HEK293T (cell line): ENCODE results near the gene PACRG.

Source experiments
- CTCF ChIA-PET: fragments of 350-600 bp; formaldehyde crosslinking; extraction: SDS; loops from one replicate; lab custom pipeline; 2021; ENCODE audit warnings: antibody characterized with exemption, inconsistent platforms; lab: Yijun Ruan, JAX
- POLR2A ChIA-PET: fragments of 350-600 bp; formaldehyde crosslinking; extraction: SDS; loops from one replicate; lab custom pipeline; 2020; ENCODE audit warnings: antibody characterized with exemption, inconsistent platforms; lab: Yijun Ruan, JAX
- DNase-seq: peaks from one replicate; pipeline ENCODE4 v3.0.0; 2012; ENCODE audit warnings: mixed read lengths; ENCODE audit errors: extremely low spot score
- ARNT ChIP-seq: fragments of 450-650 bp; IDR thresholded peaks from 2 replicates; pipeline ENCODE4 v1.6.1; 2017; ENCODE audit warnings: mild to moderate bottlenecking
- BHLHE40 ChIP-seq: fragments of 450-650 bp; IDR thresholded peaks from 2 replicates; pipeline ENCODE4 v1.6.1; 2016; ENCODE audit warnings: mild to moderate bottlenecking, moderate library complexity, borderline replicate concordance
- CTBP1 ChIP-seq: fragments of 450-650 bp; IDR thresholded peaks from 2 replicates; pipeline ENCODE4 v1.6.1; 2016; ENCODE audit warnings: borderline replicate concordance
- ELF4 ChIP-seq: fragments of 450-650 bp; IDR thresholded peaks from 2 replicates; pipeline ENCODE4 v1.6.1; 2017; ENCODE audit warnings: antibody characterized with exemption
- FOXA1 ChIP-seq: fragments of 450-650 bp; IDR thresholded peaks from 2 replicates; pipeline ENCODE4 v1.6.1; 2016; ENCODE audit warnings: mild to moderate bottlenecking
- FOXK2 ChIP-seq: fragments of 450-650 bp; IDR thresholded peaks from 2 replicates; pipeline ENCODE4 v1.6.1; 2016; ENCODE audit warnings: mild to moderate bottlenecking
- FOXM1 ChIP-seq: fragments of 450-650 bp; IDR thresholded peaks from 2 replicates; pipeline ENCODE4 v1.6.1; 2017; ENCODE audit warnings: mild to moderate bottlenecking, borderline replicate concordance
- HDGF ChIP-seq: fragments of 450-650 bp; IDR thresholded peaks from 2 replicates; pipeline ENCODE4 v1.6.1; 2017; ENCODE audit warnings: antibody characterized with exemption, borderline replicate concordance
- L3MBTL2 ChIP-seq: fragments of 450-650 bp; conservative IDR thresholded peaks from 2 replicates; pipeline ENCODE4 v1.6.1; 2016; ENCODE audit warnings: mild to moderate bottlenecking
- LEF1 ChIP-seq: fragments of 450-650 bp; IDR thresholded peaks from 2 replicates; pipeline ENCODE4 v1.6.1; 2017; ENCODE audit warnings: mild to moderate bottlenecking, borderline replicate concordance
- NFRKB ChIP-seq: fragments of 450-650 bp; IDR thresholded peaks from 2 replicates; pipeline ENCODE4 v1.6.1; 2016; ENCODE audit warnings: mild to moderate bottlenecking, moderate library complexity
- PKNOX1 ChIP-seq: fragments of 450-650 bp; IDR thresholded peaks from 2 replicates; pipeline ENCODE4 v1.6.1; 2016
- SP1 ChIP-seq: fragments of 450-650 bp; IDR thresholded peaks from 2 replicates; pipeline ENCODE4 v1.6.1; 2017
- SUZ12 ChIP-seq: fragments of 450-650 bp; IDR thresholded peaks from 2 replicates; pipeline ENCODE4 v1.6.1; 2016; ENCODE audit warnings: mild to moderate bottlenecking
- TARDBP ChIP-seq: fragments of 450-650 bp; IDR thresholded peaks from 2 replicates; pipeline ENCODE4 v1.6.1; 2016
- ZNF384 ChIP-seq: fragments of 450-650 bp; IDR thresholded peaks from 2 replicates; pipeline ENCODE4 v1.6.1; 2016

PACRG gene

GRCh38 chr6:163230901-163231300 lies 503.1 kb downstream of the PACRG start:
- ChIA-PET CTCF (no interaction called here), POLR2A (no interaction called here)
- no peak for DNase-seq
- TF ChIP-seq PKNOX1 (no peak), SUZ12 (no peak), SP1 (no peak), L3MBTL2 (no peak), FOXA1 (no peak), NFRKB (no peak), ELF4 (no peak), FOXM1 (no peak), BHLHE40 (no peak), ZNF384 (no peak), LEF1 (no peak), HDGF (no peak), CTBP1 (no peak), ARNT (no peak)

GRCh38 chr6:163231356-163232014 lies 503.7 kb downstream of the PACRG start:
- no peak for DNase-seq
- TF ChIP-seq FOXA1 (no peak), ARNT (no peak), FOXM1 (no peak), ZNF384 (no peak), FOXK2 (no peak), LEF1 (no peak), ELF4 (no peak), TARDBP (no peak), NFRKB (no peak), CTBP1 (no peak), L3MBTL2 (no peak)
- CTCF ChIA-PET = interaction anchor here (0.5 kb wide), 1 partner anchor 1818 kb away, joined by 4 read pairs; no protein-coding TSS in a partner anchor
- POLR2A ChIA-PET = no interaction called here

GRCh38 chr6:163232015-163232523 lies 504.3 kb downstream of the PACRG start:
- CTCF ChIA-PET = interaction anchor here (0.5 kb wide), 1 partner anchor 1818 kb away, joined by 4 read pairs; no protein-coding TSS in a partner anchor
- POLR2A ChIA-PET = no interaction called here
- no peak for DNase-seq
- TF ChIP-seq ZNF384 (no peak), LEF1 (no peak), TARDBP (no peak), FOXA1 (no peak), ARNT (no peak), SP1 (no peak), CTBP1 (no peak), HDGF (no peak), SUZ12 (no peak)

- ChIA-PET POLR2A (no interaction called here), CTCF (interaction anchor here (0.6 kb wide), 1 partner anchor 1538 kb away, joined by 3 read pairs; no protein-coding TSS in a partner anchor)
- no peak for DNase-seq
- no peak for TF ChIP-seq SUZ12
- TF ChIP-seq BHLHE40 = no peak
- TF ChIP-seq ELF4 = no peak
- no peak for TF ChIP-seq NFRKB
- TF ChIP-seq FOXK2 = no peak
- no peak for TF ChIP-seq TARDBP
- TF ChIP-seq HDGF = no peak
- no peak for TF ChIP-seq PKNOX1
- TF ChIP-seq SP1 = no peak
Observed at GRCh38 chr6:163232649-163233048, 504.9 kb downstream of the PACRG start.

GRCh38 chr6:163237110-163237509 lies 509.3 kb downstream of the PACRG start:
- ChIA-PET POLR2A (no interaction called here), CTCF (no interaction called here)
- TF ChIP-seq FOXA1 (no peak), ARNT (no peak), NFRKB (no peak), LEF1 (no peak), ELF4 (no peak), CTBP1 (no peak), SUZ12 (no peak), ZNF384 (no peak), FOXK2 (no peak), PKNOX1 (no peak), HDGF (no peak), BHLHE40 (no peak), SP1 (no peak), TARDBP (no peak), FOXM1 (no peak), L3MBTL2 (no peak)
- DNase-seq = no peak
